8988T (cell line): ENCODE measurements around the gene CCDC159.
"Not testable (repeated sequence)": the region's sequence is repeated elsewhere in the genome, so short reads cannot be mapped to it uniquely, and the experiment has no call there.

Experiments used
- DNase-seq: peaks from one replicate; pipeline ENCODE4 v3.0.0; 2011

Gene CCDC159

GRCh38 chr19:11370744-11371143, 24.4 kb downstream of the CCDC159 start:
- DNase-seq = no peak

- DNase-seq = no peak
Observed at GRCh38 chr19:11373166-11373884, 27.0 kb downstream of the CCDC159 start.

- no peak for DNase-seq
Observed at GRCh38 chr19:11373885-11374432, 27.6 kb downstream of the CCDC159 start.

- DNase-seq = peak; percentile 88
Observed at GRCh38 chr19:11374433-11375142, 28.3 kb downstream of the CCDC159 start, which contains the start of gene SWSAP1. TSS of gene SWSAP1 (plus strand) at chr19:11374666. CDS start at chr19:11374681, 15 bp downstream.

GRCh38 chr19:11375143-11375948, 29.0 kb downstream of the CCDC159 start:
- DNase-seq = no peak

- no peak for DNase-seq
Observed at GRCh38 chr19:11377237-11377636, 30.9 kb downstream of the CCDC159 start.

- DNase-seq = no peak
Observed at GRCh38 chr19:11377756-11378155, 31.4 kb downstream of the CCDC159 start.

GRCh38 chr19:11378319-11379189, 32.2 kb downstream of the CCDC159 start:
- no peak for DNase-seq

- not testable (repeated sequence) for DNase-seq
Observed at GRCh38 chr19:11379269-11379845, 33.0 kb downstream of the CCDC159 start.

GRCh38 chr19:11379857-11380350, 33.6 kb downstream of the CCDC159 start:
- DNase-seq = no peak

GRCh38 chr19:11380653-11381537, 34.6 kb downstream of the CCDC159 start:
- DNase-seq = peak; percentile 85

GRCh38 chr19:11382898-11383705, 36.8 kb downstream of the CCDC159 start:
- DNase-seq = no peak

GRCh38 chr19:11383706-11384048, 37.4 kb downstream of the CCDC159 start:
- no peak for DNase-seq

GRCh38 chr19:11384778-11385129, 38.4 kb downstream of the CCDC159 start:
- no peak for DNase-seq

GRCh38 chr19:11387162-11388034, 41.1 kb downstream of the CCDC159 start:
- DNase-seq = no peak

- DNase-seq = no peak
Observed at GRCh38 chr19:11390359-11390758, 44.0 kb downstream of the CCDC159 start.

- DNase-seq = no peak
Observed at GRCh38 chr19:11390933-11391680, 44.8 kb downstream of the CCDC159 start.

GRCh38 chr19:11397089-11397610, 50.8 kb downstream of the CCDC159 start:
- DNase-seq = no peak
